HepG2 (cell line): ENCODE measurements around the gene BBIP1.

ENCODE experiments used
- CBX2 ChIP-seq, 2 experiments: fragments of 200-600 bp in 1 of 2; sonication (generic); formaldehyde crosslinking in 1 of 2; IDR thresholded peaks; 2 replicates each; pipeline versions ENCODE4 v1.7.0 to v1.8.1; 2018 to 2022; ENCODE audit warnings: low read depth in 2 of 2, low read length in 1 of 2, mild to moderate bottlenecking in 1 of 2, missing genetic modification reagents in 1 of 2
- ETV5 ChIP-seq: IDR thresholded peaks from 2 replicates; pipeline ENCODE4 v1.6.1; 2018; ENCODE audit warnings: missing biosample characterization, missing genetic modification reagents, inconsistent platforms, borderline replicate concordance
- FOSL1 ChIP-seq: sonication (generic); formaldehyde crosslinking; IDR thresholded peaks from 2 replicates; pipeline ENCODE4 v1.9.0; 2021; ENCODE audit warnings: missing genetic modification reagents, borderline replicate concordance
- RELA ChIP-seq: sonication (generic); formaldehyde crosslinking; IDR thresholded peaks from 2 replicates; pipeline ENCODE4 v1.4.0; 2020; ENCODE audit warnings: missing genetic modification reagents
- SATB2 ChIP-seq: sonication (generic); formaldehyde crosslinking; IDR thresholded peaks from 2 replicates; pipeline ENCODE4 v1.5.0; 2020; ENCODE audit warnings: missing genetic modification reagents
- ZNF143 ChIP-seq: sonication (generic); formaldehyde crosslinking; IDR thresholded peaks from 2 replicates; pipeline ENCODE4 v1.4.0; 2020; ENCODE audit warnings: missing genetic modification reagents
- ZNF263 ChIP-seq: sonication (generic); formaldehyde crosslinking; IDR thresholded peaks from 2 replicates; pipeline ENCODE4 v1.4.0; 2020; ENCODE audit warnings: missing genetic modification reagents
- ZNF274 ChIP-seq: sonication (generic); formaldehyde crosslinking; IDR thresholded peaks from 2 replicates; pipeline ENCODE4 v1.5.1; 2020; ENCODE audit warnings: mild to moderate bottlenecking, missing genetic modification reagents
- TF ChIP-seq, protein P1 (sequence below): sonication (generic); formaldehyde crosslinking; IDR thresholded peaks from 2 replicates; pipeline ENCODE4 v1.4.0; 2020; ENCODE audit warnings: mild to moderate bottlenecking, missing genetic modification reagents
- TF ChIP-seq, protein P2 (sequence below): sonication (generic); formaldehyde crosslinking; IDR thresholded peaks from 2 replicates; pipeline ENCODE4 v1.5.0; 2020; ENCODE audit warnings: mild to moderate bottlenecking, missing genetic modification reagents, moderate library complexity

DNA sequence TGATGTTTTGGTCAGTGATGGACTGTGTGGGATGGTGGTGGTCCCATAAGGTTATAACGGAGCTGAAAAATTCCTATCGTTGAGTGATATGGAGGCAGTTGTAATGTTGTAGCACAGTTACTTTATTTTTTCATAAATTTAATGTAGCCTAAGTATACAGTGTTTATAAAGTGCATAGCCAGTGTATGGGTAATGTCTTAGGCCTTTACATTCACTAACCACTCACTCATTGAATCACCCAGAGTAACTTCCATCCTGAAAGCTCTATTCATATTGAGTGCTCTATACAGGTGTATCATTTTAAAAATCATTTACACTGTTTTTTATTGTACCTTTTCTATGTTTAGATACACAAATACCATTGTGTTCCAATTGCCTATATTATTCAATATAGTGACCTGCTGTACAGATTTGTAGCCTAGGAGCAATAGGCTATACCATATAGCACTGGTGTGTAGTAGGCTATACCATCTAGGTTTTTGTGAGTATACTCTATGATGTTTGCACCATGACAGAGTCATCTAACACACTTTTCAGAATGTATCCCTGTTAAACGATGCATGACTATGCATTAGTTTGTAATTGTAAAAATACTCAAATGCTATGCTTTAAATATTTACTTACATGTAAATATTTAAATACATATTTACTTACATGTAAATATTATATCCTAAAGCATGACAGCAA lies 26.2 kb downstream of the BBIP1 start:
- TF ChIP-seq ZNF143 (CRISPR knock-in tag) = no peak
- TF ChIP-seq ZNF263 (CRISPR knock-in tag) = no peak
- no peak for TF ChIP-seq ETV5 (CRISPR knock-in tag)
- TF ChIP-seq, protein P1, sequence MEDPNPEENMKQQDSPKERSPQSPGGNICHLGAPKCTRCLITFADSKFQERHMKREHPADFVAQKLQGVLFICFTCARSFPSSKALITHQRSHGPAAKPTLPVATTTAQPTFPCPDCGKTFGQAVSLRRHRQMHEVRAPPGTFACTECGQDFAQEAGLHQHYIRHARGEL (CRISPR knock-in tag) = no peak
- TF ChIP-seq, protein P2, sequence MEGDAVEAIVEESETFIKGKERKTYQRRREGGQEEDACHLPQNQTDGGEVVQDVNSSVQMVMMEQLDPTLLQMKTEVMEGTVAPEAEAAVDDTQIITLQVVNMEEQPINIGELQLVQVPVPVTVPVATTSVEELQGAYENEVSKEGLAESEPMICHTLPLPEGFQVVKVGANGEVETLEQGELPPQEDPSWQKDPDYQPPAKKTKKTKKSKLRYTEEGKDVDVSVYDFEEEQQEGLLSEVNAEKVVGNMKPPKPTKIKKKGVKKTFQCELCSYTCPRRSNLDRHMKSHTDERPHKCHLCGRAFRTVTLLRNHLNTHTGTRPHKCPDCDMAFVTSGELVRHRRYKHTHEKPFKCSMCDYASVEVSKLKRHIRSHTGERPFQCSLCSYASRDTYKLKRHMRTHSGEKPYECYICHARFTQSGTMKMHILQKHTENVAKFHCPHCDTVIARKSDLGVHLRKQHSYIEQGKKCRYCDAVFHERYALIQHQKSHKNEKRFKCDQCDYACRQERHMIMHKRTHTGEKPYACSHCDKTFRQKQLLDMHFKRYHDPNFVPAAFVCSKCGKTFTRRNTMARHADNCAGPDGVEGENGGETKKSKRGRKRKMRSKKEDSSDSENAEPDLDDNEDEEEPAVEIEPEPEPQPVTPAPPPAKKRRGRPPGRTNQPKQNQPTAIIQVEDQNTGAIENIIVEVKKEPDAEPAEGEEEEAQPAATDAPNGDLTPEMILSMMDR (CRISPR knock-in tag) = no peak
- no peak for TF ChIP-seq RELA (CRISPR knock-in tag)
- no peak for TF ChIP-seq CBX2 (IDR thresholded peaks at IDR 0.05; ENCODE audit: low read depth, low read length)
- TF ChIP-seq CBX2 (CRISPR knock-in tag; IDR thresholded peaks at IDR 0.05; ENCODE audit: low read depth) = no peak
- no peak for TF ChIP-seq ZNF274 (CRISPR knock-in tag)
- no peak for TF ChIP-seq FOSL1 (CRISPR knock-in tag)
- TF ChIP-seq SATB2 (CRISPR knock-in tag) = no peak
